HepG2 (cell line): ENCODE results near the gene CES2. TPM values are rescaled to one million over a fixed set of nuclear protein-coding genes. Genes with fewer than 3 reads are reported as not detected.
A peak's percentile ranks its signal among the peaks of the same experiment; 100 is the strongest.

Experiments used
- CBX2 ChIP-seq, 2 experiments: fragments of 200-600 bp in 1 of 2; sonication (generic); formaldehyde crosslinking in 1 of 2; IDR thresholded peaks; 2 replicates each; pipeline versions ENCODE4 v1.7.0 to v1.8.1; 2018 to 2022; ENCODE audit warnings: low read depth in 2 of 2, low read length in 1 of 2, mild to moderate bottlenecking in 1 of 2, missing genetic modification reagents in 1 of 2
- DR1 ChIP-seq: sonication (generic); formaldehyde crosslinking; IDR thresholded peaks from 2 replicates; pipeline ENCODE4 v1.8.0; 2021; ENCODE audit warnings: mild to moderate bottlenecking, missing genetic modification reagents, inconsistent platforms
- FOXK2 ChIP-seq: fragments of 450-650 bp; IDR thresholded peaks from 2 replicates; pipeline ENCODE4 v1.6.1; 2016
- MTF2 ChIP-seq: sonication (generic); formaldehyde crosslinking; IDR thresholded peaks from 2 replicates; pipeline ENCODE4 v1.5.0; 2020; ENCODE audit warnings: missing genetic modification reagents, borderline replicate concordance
- MXD4 ChIP-seq: IDR thresholded peaks from 2 replicates; pipeline ENCODE4 v1.6.1; 2016; ENCODE audit warnings: mild to moderate bottlenecking, missing biosample characterization, missing genetic modification reagents
- PBX2 ChIP-seq: IDR thresholded peaks from 2 replicates; pipeline ENCODE4 v1.6.1; 2016; ENCODE audit warnings: control low read depth
- REXO4 ChIP-seq: sonication (generic); formaldehyde crosslinking; IDR thresholded peaks from 2 replicates; pipeline ENCODE4 v1.8.0; 2022; ENCODE audit warnings: missing genetic modification reagents, mild to moderate bottlenecking, borderline replicate concordance
- RFX3 ChIP-seq: IDR thresholded peaks from 2 replicates; pipeline ENCODE4 v1.6.1; 2016; ENCODE audit warnings: missing biosample characterization, missing genetic modification reagents
- SP1 ChIP-seq, 2 experiments: fragments of 450-650 bp in 1 of 2; sonication (generic) in 1 of 2; formaldehyde crosslinking in 1 of 2; IDR thresholded peaks; 2 replicates each; pipeline versions ENCODE4 v1.4.0 to v1.6.1; 2016 to 2020; ENCODE audit warnings: missing genetic modification reagents in 1 of 2
- ZNF264 ChIP-seq: sonication (generic); formaldehyde crosslinking; IDR thresholded peaks from 2 replicates; pipeline ENCODE4 v1.4.0; 2020; ENCODE audit warnings: missing genetic modification reagents
- polyA plus RNA-seq, 8 experiments: library from polyadenylated mRNA; depleted of rRNA in 3 of 8; stranded (reverse) in 7 of 8; unstranded in 1 of 8; fragments of >200 nt; fragmentation: Illumina TruSeq in 4 of 8; extraction: Trizol in 4 of 8; gene quantifications; 2 replicates each; pipeline versions ENCODE4 v1.2.1 to v1.2.3, GENCODE V29; 2011 to 2016; ENCODE audit warnings: low read depth in 4 of 8, missing spikeins in 1 of 8, mixed read lengths in 1 of 8; ENCODE audit not compliant: insufficient read depth in 1 of 8
- total RNA-seq, 5 experiments: library from RNA; depleted of rRNA; stranded (reverse); fragments of >200 nt; fragmentation: Illumina TruSeq; extraction: Trizol; gene quantifications; 2 replicates each; pipeline ENCODE4 v1.2.3, GENCODE V29; 2016; ENCODE audit warnings: low read depth in 1 of 5
- TF ChIP-seq, protein P1 (sequence below): sonication (generic); formaldehyde crosslinking; IDR thresholded peaks from 2 replicates; pipeline ENCODE4 v1.4.0; 2020; ENCODE audit warnings: mild to moderate bottlenecking, missing genetic modification reagents
- TF ChIP-seq, protein P2 (sequence below): IDR thresholded peaks from 2 replicates; pipeline ENCODE4 v1.6.1; 2016; ENCODE audit warnings: missing compliant biosample characterization, missing genetic modification reagents, borderline replicate concordance
- TF ChIP-seq, protein P3 (sequence below): sonication (generic); formaldehyde crosslinking; IDR thresholded peaks from 2 replicates; pipeline ENCODE4 v1.5.0; 2020; ENCODE audit warnings: mild to moderate bottlenecking, missing genetic modification reagents
- TF ChIP-seq, protein P4 (sequence below): sonication (generic); formaldehyde crosslinking; IDR thresholded peaks from 2 replicates; pipeline ENCODE4 v1.4.0; 2020; ENCODE audit warnings: mild to moderate bottlenecking, low read depth, missing genetic modification reagents
- TF ChIP-seq, protein P5 (sequence below): sonication (generic); formaldehyde crosslinking; conservative IDR thresholded peaks from 2 replicates; pipeline ENCODE4 v1.8.1; 2023; ENCODE audit warnings: missing genetic modification reagents
- TF ChIP-seq, protein P6 (sequence below): sonication (generic); formaldehyde crosslinking; IDR thresholded peaks from 2 replicates; pipeline ENCODE4 v1.4.0; 2020; ENCODE audit warnings: missing genetic modification reagents, mild to moderate bottlenecking, borderline replicate concordance

CES2 gene
- total and polyA plus RNA-seq, 2 of the 13 experiments (the other 11 are each of a cell fraction or from before 2014, with no cell fraction given) = 50.6 to 63.8 TPM

- TF ChIP-seq, protein P1, sequence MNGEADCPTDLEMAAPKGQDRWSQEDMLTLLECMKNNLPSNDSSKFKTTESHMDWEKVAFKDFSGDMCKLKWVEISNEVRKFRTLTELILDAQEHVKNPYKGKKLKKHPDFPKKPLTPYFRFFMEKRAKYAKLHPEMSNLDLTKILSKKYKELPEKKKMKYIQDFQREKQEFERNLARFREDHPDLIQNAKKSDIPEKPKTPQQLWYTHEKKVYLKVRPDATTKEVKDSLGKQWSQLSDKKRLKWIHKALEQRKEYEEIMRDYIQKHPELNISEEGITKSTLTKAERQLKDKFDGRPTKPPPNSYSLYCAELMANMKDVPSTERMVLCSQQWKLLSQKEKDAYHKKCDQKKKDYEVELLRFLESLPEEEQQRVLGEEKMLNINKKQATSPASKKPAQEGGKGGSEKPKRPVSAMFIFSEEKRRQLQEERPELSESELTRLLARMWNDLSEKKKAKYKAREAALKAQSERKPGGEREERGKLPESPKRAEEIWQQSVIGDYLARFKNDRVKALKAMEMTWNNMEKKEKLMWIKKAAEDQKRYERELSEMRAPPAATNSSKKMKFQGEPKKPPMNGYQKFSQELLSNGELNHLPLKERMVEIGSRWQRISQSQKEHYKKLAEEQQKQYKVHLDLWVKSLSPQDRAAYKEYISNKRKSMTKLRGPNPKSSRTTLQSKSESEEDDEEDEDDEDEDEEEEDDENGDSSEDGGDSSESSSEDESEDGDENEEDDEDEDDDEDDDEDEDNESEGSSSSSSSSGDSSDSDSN (CRISPR knock-in tag) = peak; percentile 54
- TF ChIP-seq CBX2 (IDR thresholded peaks at IDR 0.05; ENCODE audit: low read depth, low read length) (no peak), CBX2 (CRISPR knock-in tag; IDR thresholded peaks at IDR 0.05; ENCODE audit: low read depth) (no peak), REXO4 (CRISPR knock-in tag) (no peak), PBX2 (CRISPR knock-in tag) (no peak), MTF2 (CRISPR knock-in tag) (no peak), FOXK2 (no peak), MXD4 (CRISPR knock-in tag) (no peak), SP1 (IDR thresholded peaks at IDR 0.05) (no peak), SP1 (CRISPR knock-in tag; IDR thresholded peaks at IDR 0.05) (no peak), RFX3 (CRISPR knock-in tag) (no peak), ZNF264 (CRISPR knock-in tag) (no peak), DR1 (CRISPR knock-in tag) (no peak)
- TF ChIP-seq, protein P2, sequence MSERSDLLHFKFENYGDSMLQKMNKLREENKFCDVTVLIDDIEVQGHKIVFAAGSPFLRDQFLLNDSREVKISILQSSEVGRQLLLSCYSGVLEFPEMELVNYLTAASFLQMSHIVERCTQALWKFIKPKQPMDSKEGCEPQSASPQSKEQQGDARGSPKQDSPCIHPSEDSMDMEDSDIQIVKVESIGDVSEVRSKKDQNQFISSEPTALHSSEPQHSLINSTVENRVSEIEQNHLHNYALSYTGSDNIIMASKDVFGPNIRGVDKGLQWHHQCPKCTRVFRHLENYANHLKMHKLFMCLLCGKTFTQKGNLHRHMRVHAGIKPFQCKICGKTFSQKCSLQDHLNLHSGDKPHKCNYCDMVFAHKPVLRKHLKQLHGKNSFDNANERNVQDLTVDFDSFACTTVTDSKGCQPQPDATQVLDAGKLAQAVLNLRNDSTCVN = no peak
- TF ChIP-seq, protein P3, sequence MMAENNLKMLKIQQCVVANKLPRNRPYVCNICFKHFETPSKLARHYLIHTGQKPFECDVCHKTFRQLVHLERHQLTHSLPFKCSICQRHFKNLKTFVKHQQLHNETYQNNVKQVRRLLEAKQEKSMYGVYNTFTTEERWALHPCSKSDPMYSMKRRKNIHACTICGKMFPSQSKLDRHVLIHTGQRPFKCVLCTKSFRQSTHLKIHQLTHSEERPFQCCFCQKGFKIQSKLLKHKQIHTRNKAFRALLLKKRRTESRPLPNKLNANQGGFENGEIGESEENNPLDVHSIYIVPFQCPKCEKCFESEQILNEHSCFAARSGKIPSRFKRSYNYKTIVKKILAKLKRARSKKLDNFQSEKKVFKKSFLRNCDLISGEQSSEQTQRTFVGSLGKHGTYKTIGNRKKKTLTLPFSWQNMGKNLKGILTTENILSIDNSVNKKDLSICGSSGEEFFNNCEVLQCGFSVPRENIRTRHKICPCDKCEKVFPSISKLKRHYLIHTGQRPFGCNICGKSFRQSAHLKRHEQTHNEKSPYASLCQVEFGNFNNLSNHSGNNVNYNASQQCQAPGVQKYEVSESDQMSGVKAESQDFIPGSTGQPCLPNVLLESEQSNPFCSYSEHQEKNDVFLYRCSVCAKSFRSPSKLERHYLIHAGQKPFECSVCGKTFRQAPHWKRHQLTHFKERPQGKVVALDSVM = no peak
- TF ChIP-seq, protein P4, sequence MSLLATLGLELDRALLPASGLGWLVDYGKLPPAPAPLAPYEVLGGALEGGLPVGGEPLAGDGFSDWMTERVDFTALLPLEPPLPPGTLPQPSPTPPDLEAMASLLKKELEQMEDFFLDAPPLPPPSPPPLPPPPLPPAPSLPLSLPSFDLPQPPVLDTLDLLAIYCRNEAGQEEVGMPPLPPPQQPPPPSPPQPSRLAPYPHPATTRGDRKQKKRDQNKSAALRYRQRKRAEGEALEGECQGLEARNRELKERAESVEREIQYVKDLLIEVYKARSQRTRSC = no peak
- TF ChIP-seq, protein P5, sequence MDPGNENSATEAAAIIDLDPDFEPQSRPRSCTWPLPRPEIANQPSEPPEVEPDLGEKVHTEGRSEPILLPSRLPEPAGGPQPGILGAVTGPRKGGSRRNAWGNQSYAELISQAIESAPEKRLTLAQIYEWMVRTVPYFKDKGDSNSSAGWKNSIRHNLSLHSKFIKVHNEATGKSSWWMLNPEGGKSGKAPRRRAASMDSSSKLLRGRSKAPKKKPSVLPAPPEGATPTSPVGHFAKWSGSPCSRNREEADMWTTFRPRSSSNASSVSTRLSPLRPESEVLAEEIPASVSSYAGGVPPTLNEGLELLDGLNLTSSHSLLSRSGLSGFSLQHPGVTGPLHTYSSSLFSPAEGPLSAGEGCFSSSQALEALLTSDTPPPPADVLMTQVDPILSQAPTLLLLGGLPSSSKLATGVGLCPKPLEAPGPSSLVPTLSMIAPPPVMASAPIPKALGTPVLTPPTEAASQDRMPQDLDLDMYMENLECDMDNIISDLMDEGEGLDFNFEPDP (CRISPR knock-in tag) = no peak
- TF ChIP-seq, protein P6, sequence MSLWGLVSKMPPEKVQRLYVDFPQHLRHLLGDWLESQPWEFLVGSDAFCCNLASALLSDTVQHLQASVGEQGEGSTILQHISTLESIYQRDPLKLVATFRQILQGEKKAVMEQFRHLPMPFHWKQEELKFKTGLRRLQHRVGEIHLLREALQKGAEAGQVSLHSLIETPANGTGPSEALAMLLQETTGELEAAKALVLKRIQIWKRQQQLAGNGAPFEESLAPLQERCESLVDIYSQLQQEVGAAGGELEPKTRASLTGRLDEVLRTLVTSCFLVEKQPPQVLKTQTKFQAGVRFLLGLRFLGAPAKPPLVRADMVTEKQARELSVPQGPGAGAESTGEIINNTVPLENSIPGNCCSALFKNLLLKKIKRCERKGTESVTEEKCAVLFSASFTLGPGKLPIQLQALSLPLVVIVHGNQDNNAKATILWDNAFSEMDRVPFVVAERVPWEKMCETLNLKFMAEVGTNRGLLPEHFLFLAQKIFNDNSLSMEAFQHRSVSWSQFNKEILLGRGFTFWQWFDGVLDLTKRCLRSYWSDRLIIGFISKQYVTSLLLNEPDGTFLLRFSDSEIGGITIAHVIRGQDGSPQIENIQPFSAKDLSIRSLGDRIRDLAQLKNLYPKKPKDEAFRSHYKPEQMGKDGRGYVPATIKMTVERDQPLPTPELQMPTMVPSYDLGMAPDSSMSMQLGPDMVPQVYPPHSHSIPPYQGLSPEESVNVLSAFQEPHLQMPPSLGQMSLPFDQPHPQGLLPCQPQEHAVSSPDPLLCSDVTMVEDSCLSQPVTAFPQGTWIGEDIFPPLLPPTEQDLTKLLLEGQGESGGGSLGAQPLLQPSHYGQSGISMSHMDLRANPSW = no peak
Observed at GRCh38 chr16:66894948-66895688, 40.2 kb upstream of the CES2 start (continued).
